Measurements from ENCODE around the gene SLC34A2. TPM values are rescaled to one million over a fixed set of nuclear protein-coding genes. Genes with fewer than 3 reads are reported as not detected.
"Not testable (repeated sequence)": the region's sequence is repeated elsewhere in the genome, so short reads cannot be mapped to it uniquely, and the experiment has no call there.

The SLC34A2 gene
- total RNA-seq, 4 donors from 2014 or later = 0.83 to 10.3 (median 6.9) TPM

DNA sequence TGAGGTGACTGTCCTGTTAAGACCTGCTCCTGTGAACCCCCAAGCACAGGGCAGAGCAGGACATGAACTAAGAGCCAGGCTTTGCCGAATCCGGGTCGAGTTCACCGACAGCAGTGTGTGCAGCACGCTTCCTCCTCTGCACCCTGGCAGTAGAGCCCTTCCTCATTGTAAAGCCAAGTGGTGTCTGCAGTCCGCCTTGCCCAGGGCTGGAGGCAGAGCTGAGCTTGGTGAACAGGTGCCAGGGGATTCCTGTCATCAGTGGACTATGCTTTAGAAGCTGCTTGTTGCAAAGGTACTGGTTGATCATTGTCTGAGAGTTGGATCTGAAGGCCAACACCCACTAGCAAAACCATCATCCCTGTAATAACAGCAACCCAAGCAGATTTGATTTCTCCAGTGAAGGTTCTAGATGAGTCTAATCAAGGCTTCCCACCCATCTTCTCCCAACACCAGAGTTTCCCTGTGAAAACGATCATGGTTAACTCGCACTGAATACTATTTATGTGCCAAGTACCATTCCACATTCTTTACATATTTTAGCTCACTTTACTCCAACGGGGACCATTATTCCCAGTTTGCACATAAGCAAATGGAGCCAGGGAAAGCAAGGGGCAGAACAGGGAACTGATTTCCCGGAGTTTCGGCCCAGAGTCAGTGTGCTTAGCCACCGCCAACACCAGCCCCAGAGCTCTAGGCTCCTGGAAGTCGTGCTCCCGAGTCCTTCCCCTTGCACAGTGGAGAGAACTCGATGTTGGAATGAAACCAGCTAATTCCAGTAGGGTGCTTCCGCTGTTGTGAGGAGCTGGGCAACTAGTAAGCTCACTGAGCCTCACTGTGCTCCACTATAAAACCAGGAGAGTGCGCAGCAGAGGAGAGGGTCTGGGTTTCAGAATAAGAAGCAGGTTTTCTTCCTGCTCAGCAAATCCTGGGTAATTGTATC is 1.4 kb upstream of the SLC34A2 start:
- TF ChIP-seq, protein P1, sequence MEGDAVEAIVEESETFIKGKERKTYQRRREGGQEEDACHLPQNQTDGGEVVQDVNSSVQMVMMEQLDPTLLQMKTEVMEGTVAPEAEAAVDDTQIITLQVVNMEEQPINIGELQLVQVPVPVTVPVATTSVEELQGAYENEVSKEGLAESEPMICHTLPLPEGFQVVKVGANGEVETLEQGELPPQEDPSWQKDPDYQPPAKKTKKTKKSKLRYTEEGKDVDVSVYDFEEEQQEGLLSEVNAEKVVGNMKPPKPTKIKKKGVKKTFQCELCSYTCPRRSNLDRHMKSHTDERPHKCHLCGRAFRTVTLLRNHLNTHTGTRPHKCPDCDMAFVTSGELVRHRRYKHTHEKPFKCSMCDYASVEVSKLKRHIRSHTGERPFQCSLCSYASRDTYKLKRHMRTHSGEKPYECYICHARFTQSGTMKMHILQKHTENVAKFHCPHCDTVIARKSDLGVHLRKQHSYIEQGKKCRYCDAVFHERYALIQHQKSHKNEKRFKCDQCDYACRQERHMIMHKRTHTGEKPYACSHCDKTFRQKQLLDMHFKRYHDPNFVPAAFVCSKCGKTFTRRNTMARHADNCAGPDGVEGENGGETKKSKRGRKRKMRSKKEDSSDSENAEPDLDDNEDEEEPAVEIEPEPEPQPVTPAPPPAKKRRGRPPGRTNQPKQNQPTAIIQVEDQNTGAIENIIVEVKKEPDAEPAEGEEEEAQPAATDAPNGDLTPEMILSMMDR (IDR thresholded peaks at IDR 0.05) = peak in 1 of 6 experiments; percentile 17
- TF ChIP-seq POLR2A (IDR thresholded peaks at IDR 0.05) = no peak

DNA sequence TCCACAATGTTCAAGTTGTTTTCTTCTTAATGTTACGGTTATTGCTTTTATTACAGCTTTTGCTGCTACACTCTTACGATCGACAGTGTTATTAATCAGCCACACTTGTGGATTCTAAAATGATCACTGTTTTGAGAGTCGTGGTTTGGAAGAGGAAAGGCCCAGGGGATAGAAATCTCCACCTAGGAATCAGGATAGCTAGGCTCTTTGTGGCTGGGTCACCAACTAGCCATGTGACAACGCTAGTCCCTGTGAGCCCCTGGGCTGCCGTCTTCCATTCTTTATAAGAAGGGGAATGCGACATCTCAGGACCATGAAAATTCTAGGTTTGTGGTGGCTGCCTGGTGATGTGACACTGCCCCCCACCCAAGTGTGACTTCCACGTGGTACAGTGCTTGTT is 380 bp downstream of the SLC34A2 start:
- no peak for DNase-seq
- Histone ChIP-seq H3K27me3 (peaks cover 0 to 6% of the 10 kb centered on the region in 2 donors), H3K27ac (no peak overlapping the region), H3K4me1 (peaks cover 0 to 9% (median 0%) of the 10 kb centered on the region in 4 donors), H3K36me3 (no peaks in the 10 kb centered on the region), H3K4me3 (peak overlapping the region in 2 of 4 donors; percentile 50 to 51), H3K9me3 (no peaks in the 10 kb centered on the region)
- TF ChIP-seq, protein P1 (IDR thresholded peaks at IDR 0.05) = no peak
- no peak for TF ChIP-seq POLR2A (IDR thresholded peaks at IDR 0.05)

More for the DNA sequence above, 1.4 kb upstream of the SLC34A2 start:
- Histone ChIP-seq H3K4me1 (peaks cover 0 to 9% (median 0%) of the 10 kb centered on the region in 4 donors), H3K27ac (no peak overlapping the region), H3K9me3 (no peaks in the 10 kb centered on the region), H3K36me3 (no peaks in the 10 kb centered on the region), H3K27me3 (peaks cover 0 to 6% of the 10 kb centered on the region in 2 donors), H3K4me3 (no peak overlapping the region)
- peak in 1 of 3 donors; percentile 66 for DNase-seq

DNA sequence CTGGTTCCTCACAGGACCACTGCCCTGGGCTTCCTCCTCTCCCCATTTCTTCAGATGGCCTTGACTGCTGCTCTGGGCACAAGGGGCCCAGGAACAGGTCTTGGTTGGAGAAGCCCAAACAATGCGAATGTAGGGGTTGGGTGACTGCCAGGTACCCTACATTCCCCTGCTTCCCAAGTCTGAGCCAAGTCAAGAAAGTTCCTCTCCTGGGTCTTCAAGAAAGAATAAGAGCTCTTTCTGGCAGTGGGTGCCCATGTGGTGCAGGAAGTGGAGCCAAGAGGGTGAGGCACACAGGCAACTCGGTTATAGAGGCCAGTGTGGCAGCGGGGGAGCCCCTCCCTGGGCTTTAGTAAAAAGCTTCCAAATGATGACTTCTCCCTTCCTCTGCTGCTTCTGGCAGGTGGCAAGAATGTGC is 2.7 kb downstream of the SLC34A2 start:
- Histone ChIP-seq H3K27ac (no peak overlapping the region), H3K4me1 (peaks cover 0 to 9% (median 0%) of the 10 kb centered on the region in 4 donors), H3K9me3 (no peaks in the 10 kb centered on the region), H3K36me3 (no peaks in the 10 kb centered on the region), H3K4me3 (no peak overlapping the region), H3K27me3 (peaks cover 0 to 6% of the 10 kb centered on the region in 2 donors)
- TF ChIP-seq POLR2A (IDR thresholded peaks at IDR 0.05) = no peak
- TF ChIP-seq, protein P1 (IDR thresholded peaks at IDR 0.05) = no peak
- no peak for DNase-seq

DNA sequence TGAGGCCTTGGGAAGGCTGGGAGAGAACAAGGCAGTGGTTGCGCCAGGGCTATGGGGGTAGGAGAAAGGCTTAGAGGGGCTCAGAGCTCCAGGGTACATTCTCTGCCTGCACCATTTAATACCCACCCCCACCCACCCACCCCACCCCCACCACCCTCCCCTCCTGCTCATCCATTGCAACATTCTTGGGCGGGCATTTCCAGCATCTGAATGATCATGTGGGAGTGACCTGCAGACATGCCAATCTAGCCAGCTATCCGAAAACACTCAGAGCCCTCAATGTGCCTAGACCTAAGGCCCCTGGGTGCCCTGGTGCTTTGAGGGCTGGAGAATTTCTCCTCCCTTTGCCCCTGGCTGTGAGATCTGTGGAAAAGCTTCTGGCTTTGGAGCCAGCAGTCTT is 3.1 kb downstream of the SLC34A2 start:
- Histone ChIP-seq H3K4me3 (no peak overlapping the region), H3K36me3 (no peaks in the 10 kb centered on the region), H3K27me3 (peaks cover 0 to 6% of the 10 kb centered on the region in 2 donors), H3K4me1 (peaks cover 0 to 9% (median 0%) of the 10 kb centered on the region in 4 donors), H3K27ac (no peak overlapping the region), H3K9me3 (no peaks in the 10 kb centered on the region)
- no peak for TF ChIP-seq POLR2A (IDR thresholded peaks at IDR 0.05)
- TF ChIP-seq, protein P1 (IDR thresholded peaks at IDR 0.05) = no peak
- DNase-seq = no peak

DNA sequence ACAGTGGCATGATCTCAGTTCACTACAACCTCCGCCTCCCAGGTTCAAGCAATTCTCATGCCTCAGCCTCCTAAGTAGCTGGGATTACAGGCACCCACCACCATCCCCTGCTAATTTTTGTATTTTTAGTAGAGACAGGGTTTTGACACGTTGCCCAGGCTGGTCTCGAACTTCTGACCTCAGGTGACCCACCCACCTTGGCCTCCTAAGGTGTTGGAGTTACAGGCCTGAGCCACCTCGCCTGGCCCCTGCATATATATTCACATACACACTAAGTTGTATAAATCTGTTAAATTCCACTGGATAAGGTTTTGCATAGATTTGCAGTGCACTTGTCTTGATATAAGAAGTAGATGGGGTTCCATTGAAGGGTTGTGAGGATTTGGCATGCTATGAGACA is 5.8 kb downstream of the SLC34A2 start:
- H3K36me3 ChIP-seq, H3K27me3 ChIP-seq, H3K27ac ChIP-seq, H3K9me3 ChIP-seq, H3K4me3 ChIP-seq, H3K4me1 ChIP-seq, DNase-seq: not testable (repeated sequence)

DNA sequence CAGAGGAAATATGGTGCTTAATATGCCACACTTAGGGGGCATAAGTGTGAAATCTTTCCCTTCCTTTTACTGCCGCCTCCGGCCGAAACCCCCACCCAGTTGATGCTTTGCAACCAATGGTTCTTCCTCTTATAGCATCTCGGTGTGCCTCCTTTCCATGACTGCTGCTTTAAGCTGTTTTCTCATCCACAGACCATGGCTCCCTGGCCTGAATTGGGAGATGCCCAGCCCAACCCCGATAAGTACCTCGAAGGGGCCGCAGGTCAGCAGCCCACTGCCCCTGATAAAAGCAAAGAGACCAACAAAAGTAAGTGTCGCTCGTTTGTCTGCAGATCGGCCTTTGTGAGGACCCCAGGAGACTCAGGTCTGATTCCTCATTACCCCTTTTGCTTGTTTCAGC is 6.7 kb downstream of the SLC34A2 start:
- no peaks in the 10 kb centered on the region for H3K9me3 ChIP-seq
- TF ChIP-seq, protein P1 (IDR thresholded peaks at IDR 0.05) = no peak
- no peak for TF ChIP-seq POLR2A (IDR thresholded peaks at IDR 0.05)
- no peaks in the 10 kb centered on the region for H3K36me3 ChIP-seq
- H3K4me3 ChIP-seq = no peak overlapping the region
- DNase-seq = no peak
- no peak overlapping the region for H3K27ac ChIP-seq
- no peaks in the 10 kb centered on the region for H3K4me1 ChIP-seq
- no peaks in the 10 kb centered on the region for H3K27me3 ChIP-seq
